GM12878 (cell line): ENCODE measurements around the gene PARVA.

Experiments
- HDGF ChIP-seq: fragments of 450-650 bp; IDR thresholded peaks from 2 replicates; pipeline ENCODE4 v1.6.1; 2016; ENCODE audit warnings: antibody characterized with exemption
- MYC ChIP-seq: IDR thresholded peaks from 2 replicates; pipeline ENCODE4 v1.6.1; 2011; ENCODE audit warnings: mild to moderate bottlenecking, low read length, moderate library complexity, inconsistent platforms; ENCODE audit not compliant: insufficient read depth, insufficient replicate concordance, insufficient read length, severe bottlenecking
- RFX5 ChIP-seq: IDR thresholded peaks from 2 replicates; pipeline ENCODE4 v1.6.1; 2011; ENCODE audit warnings: low read depth, low read length, improper control_type of control experiment
- SMC3 ChIP-seq: IDR thresholded peaks from 2 replicates; pipeline ENCODE4 v1.6.1; 2011; ENCODE audit warnings: low read length, improper control_type of control experiment, borderline replicate concordance
- SREBF2 ChIP-seq: IDR thresholded peaks from 2 replicates; pipeline ENCODE4 v1.6.1; 2012; ENCODE audit warnings: mild to moderate bottlenecking, low read length
- ZNF24 ChIP-seq: fragments of 450-650 bp; IDR thresholded peaks from 2 replicates; pipeline ENCODE4 v1.6.1; 2017; ENCODE audit warnings: antibody characterized with exemption, mild to moderate bottlenecking
- TF ChIP-seq, protein P1 (sequence below), 3 experiments: IDR thresholded peaks in 2 of 3; conservative IDR thresholded peaks in 1 of 3; 2 replicates each; pipeline ENCODE4 v1.5.1; 2011; ENCODE audit warnings: low read depth in 3 of 3, low read length in 3 of 3, mild to moderate bottlenecking in 3 of 3, control low read depth in 2 of 3, moderate library complexity in 2 of 3, inconsistent platforms in 1 of 3, mixed read lengths in 1 of 3; ENCODE audit not compliant: control insufficient read depth in 2 of 3, insufficient read depth in 1 of 3; ENCODE audit errors: extremely low read depth in 1 of 3
- TF ChIP-seq, protein P2 (sequence below): IDR thresholded peaks from 2 replicates; pipeline ENCODE4 v1.6.1; 2012; ENCODE audit warnings: low read depth, low read length, improper control_type of control experiment

DNA sequence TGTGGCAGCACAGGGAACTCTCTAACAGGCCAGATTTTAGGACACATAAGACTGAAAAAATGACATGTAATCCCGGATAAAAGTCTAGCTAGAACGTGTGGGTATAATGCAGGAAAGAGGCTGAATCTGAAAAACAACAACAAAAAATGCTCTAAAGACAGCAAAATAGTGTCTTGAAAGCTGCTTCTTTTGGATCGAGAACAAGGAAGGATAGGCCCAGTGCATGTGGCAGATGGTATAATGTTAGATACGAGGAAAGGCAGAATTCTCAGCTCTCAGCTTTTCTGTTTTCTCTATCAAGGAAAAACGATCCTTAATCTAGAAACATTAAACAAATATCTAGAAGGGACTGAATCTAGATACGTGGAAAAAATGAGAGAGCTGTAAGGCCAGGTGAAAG is 33.8 kb upstream of the PARVA start:
- TF ChIP-seq, protein P1, sequence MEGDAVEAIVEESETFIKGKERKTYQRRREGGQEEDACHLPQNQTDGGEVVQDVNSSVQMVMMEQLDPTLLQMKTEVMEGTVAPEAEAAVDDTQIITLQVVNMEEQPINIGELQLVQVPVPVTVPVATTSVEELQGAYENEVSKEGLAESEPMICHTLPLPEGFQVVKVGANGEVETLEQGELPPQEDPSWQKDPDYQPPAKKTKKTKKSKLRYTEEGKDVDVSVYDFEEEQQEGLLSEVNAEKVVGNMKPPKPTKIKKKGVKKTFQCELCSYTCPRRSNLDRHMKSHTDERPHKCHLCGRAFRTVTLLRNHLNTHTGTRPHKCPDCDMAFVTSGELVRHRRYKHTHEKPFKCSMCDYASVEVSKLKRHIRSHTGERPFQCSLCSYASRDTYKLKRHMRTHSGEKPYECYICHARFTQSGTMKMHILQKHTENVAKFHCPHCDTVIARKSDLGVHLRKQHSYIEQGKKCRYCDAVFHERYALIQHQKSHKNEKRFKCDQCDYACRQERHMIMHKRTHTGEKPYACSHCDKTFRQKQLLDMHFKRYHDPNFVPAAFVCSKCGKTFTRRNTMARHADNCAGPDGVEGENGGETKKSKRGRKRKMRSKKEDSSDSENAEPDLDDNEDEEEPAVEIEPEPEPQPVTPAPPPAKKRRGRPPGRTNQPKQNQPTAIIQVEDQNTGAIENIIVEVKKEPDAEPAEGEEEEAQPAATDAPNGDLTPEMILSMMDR (IDR thresholded peaks at IDR 0.05 in 2 of 3, conservative IDR thresholded peaks at IDR 0.05 in 1 of 3; ENCODE audit: control insufficient read depth in 2 of 3, extremely low read depth in 1 of 3, insufficient read depth in 1 of 3, low read depth in 3 of 3, low read length in 3 of 3): no peak
- TF ChIP-seq HDGF: no peak
- no peak for TF ChIP-seq SMC3
- TF ChIP-seq RFX5: no peak
- TF ChIP-seq, protein P2, sequence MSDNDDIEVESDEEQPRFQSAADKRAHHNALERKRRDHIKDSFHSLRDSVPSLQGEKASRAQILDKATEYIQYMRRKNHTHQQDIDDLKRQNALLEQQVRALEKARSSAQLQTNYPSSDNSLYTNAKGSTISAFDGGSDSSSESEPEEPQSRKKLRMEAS: no peak
- TF ChIP-seq MYC: no peak
- TF ChIP-seq SREBF2: no peak
- no peak for TF ChIP-seq ZNF24
